Mesenchymal stem cell (in vitro differentiated cells and primary cell): ENCODE measurements around the gene HOXC10.

Experiments used
- DNase-seq: peaks from one replicate; pipeline ENCODE4 v3.0.0-alpha.2; 2013
- H2AFZ ChIP-seq: one replicate; pipeline ENCODE4 v1.6.1; 2013; ENCODE audit warnings: low read depth, mild to moderate bottlenecking, control low read depth, inconsistent platforms, low read length, moderate library complexity
- H2AK5ac ChIP-seq: 2 replicates; pipeline ENCODE4 v1.6.1; 2013; ENCODE audit warnings: low read length, moderate library complexity, mild to moderate bottlenecking, inconsistent platforms; ENCODE audit not compliant: severe bottlenecking
- H2BK120ac ChIP-seq: one replicate; pipeline ENCODE4 v1.6.1; 2013; ENCODE audit warnings: low read depth, mild to moderate bottlenecking, inconsistent platforms, low read length, moderate library complexity
- H2BK12ac ChIP-seq, 2 experiments: one replicate each; pipeline ENCODE4 v1.6.1; 2013; ENCODE audit warnings: inconsistent platforms in 2 of 2, low read length in 2 of 2, mild to moderate bottlenecking in 2 of 2, moderate library complexity in 2 of 2, control low read depth in 1 of 2
- H2BK15ac ChIP-seq: one replicate; pipeline ENCODE4 v1.6.1; 2013; ENCODE audit warnings: mild to moderate bottlenecking, low read depth, inconsistent platforms; ENCODE audit not compliant: poor library complexity, severe bottlenecking
- H2BK5ac ChIP-seq: 2 replicates; pipeline ENCODE4 v1.6.1; 2013; ENCODE audit warnings: low read depth, mild to moderate bottlenecking, low read length, control low read depth, inconsistent platforms; ENCODE audit not compliant: poor library complexity, severe bottlenecking
- H3K14ac ChIP-seq, 2 experiments: one replicate each; pipeline ENCODE4 v1.6.1; 2013; ENCODE audit warnings: inconsistent platforms in 2 of 2, low read length in 2 of 2, control low read depth in 1 of 2, mild to moderate bottlenecking in 1 of 2, moderate library complexity in 1 of 2
- H3K18ac ChIP-seq, 2 experiments: one replicate each; pipeline ENCODE4 v1.6.1; 2013; ENCODE audit warnings: inconsistent platforms in 2 of 2, low read length in 2 of 2, control low read depth in 1 of 2, low read depth in 1 of 2, mild to moderate bottlenecking in 1 of 2
- H3K23ac ChIP-seq, 2 experiments: one replicate each; pipeline ENCODE4 v1.6.1; 2013; ENCODE audit warnings: inconsistent platforms in 2 of 2, low read length in 2 of 2, mild to moderate bottlenecking in 2 of 2, moderate library complexity in 2 of 2, control low read depth in 1 of 2
- H3K27ac ChIP-seq: 2 replicates; pipeline ENCODE4 v1.5.1; 2013; ENCODE audit warnings: mild to moderate bottlenecking, moderate library complexity, low read length, control low read depth, inconsistent platforms; ENCODE audit not compliant: poor library complexity, severe bottlenecking
- H3K27me3 ChIP-seq, 2 experiments: 2 replicates each; pipeline versions ENCODE4 v1.6.1 to v1.7.0; 2013; ENCODE audit warnings: low read length in 2 of 2, mild to moderate bottlenecking in 2 of 2, moderate library complexity in 2 of 2, control low read depth in 1 of 2, inconsistent platforms in 1 of 2; ENCODE audit not compliant: control insufficient read depth in 1 of 2, insufficient read depth in 1 of 2
- H3K36me3 ChIP-seq, 2 experiments: 2 replicates each; pipeline versions ENCODE4 v1.6.1 to v1.7.0; 2013; ENCODE audit warnings: low read length in 2 of 2, control low read depth in 1 of 2, inconsistent platforms in 1 of 2, low read depth in 1 of 2, mild to moderate bottlenecking in 1 of 2; ENCODE audit not compliant: insufficient read depth in 2 of 2, control insufficient read depth in 1 of 2
- H3K4ac ChIP-seq, 2 experiments: one replicate each; pipeline ENCODE4 v1.6.1; 2013; ENCODE audit warnings: inconsistent platforms in 2 of 2, low read length in 2 of 2, mild to moderate bottlenecking in 2 of 2, moderate library complexity in 2 of 2, control low read depth in 1 of 2, low read depth in 1 of 2
- H3K4me1 ChIP-seq: 2 replicates; pipeline ENCODE4 v1.6.1; 2013; ENCODE audit warnings: low read depth, low read length, control low read depth; ENCODE audit not compliant: control insufficient read depth, insufficient read depth
- H3K4me2 ChIP-seq: 2 replicates; pipeline ENCODE4 v1.6.1; 2013; ENCODE audit warnings: low read length, mild to moderate bottlenecking, inconsistent platforms; ENCODE audit not compliant: poor library complexity, severe bottlenecking
- H3K4me3 ChIP-seq, 2 experiments: 2 replicates each; pipeline versions ENCODE4 v1.5.1 to v1.7.0; 2013; ENCODE audit warnings: low read length in 2 of 2, mild to moderate bottlenecking in 2 of 2, control low read depth in 1 of 2, low read depth in 1 of 2; ENCODE audit not compliant: insufficient read depth in 1 of 2
- H3K79me1 ChIP-seq: replicated peaks from 2 replicates; pipeline ENCODE4 v1.6.1; 2013; ENCODE audit warnings: mild to moderate bottlenecking, control low read depth, low read length, inconsistent platforms; ENCODE audit not compliant: poor library complexity, severe bottlenecking
- H3K9ac ChIP-seq: 2 replicates; pipeline ENCODE4 v1.7.0; 2013; ENCODE audit warnings: mild to moderate bottlenecking, low read length, moderate library complexity
- H3K9me3 ChIP-seq: 2 replicates; pipeline ENCODE4 v1.7.0; 2013; ENCODE audit warnings: mild to moderate bottlenecking, low read length; ENCODE audit not compliant: control insufficient read depth
- H4K8ac ChIP-seq: one replicate; pipeline ENCODE4 v1.6.1; 2013; ENCODE audit warnings: inconsistent platforms, mild to moderate bottlenecking, low read length, moderate library complexity
- H4K91ac ChIP-seq: one replicate; pipeline ENCODE4 v1.6.1; 2013; ENCODE audit warnings: mild to moderate bottlenecking, low read length, inconsistent platforms
- WGBS: methylation state at CpG from one replicate; pipeline ENCODE4 v1.1.7; 2013; ENCODE audit warnings: mixed read lengths; 5-methylcytosine and 5-hydroxymethylcytosine counted together

HOXC10 gene

DNA sequence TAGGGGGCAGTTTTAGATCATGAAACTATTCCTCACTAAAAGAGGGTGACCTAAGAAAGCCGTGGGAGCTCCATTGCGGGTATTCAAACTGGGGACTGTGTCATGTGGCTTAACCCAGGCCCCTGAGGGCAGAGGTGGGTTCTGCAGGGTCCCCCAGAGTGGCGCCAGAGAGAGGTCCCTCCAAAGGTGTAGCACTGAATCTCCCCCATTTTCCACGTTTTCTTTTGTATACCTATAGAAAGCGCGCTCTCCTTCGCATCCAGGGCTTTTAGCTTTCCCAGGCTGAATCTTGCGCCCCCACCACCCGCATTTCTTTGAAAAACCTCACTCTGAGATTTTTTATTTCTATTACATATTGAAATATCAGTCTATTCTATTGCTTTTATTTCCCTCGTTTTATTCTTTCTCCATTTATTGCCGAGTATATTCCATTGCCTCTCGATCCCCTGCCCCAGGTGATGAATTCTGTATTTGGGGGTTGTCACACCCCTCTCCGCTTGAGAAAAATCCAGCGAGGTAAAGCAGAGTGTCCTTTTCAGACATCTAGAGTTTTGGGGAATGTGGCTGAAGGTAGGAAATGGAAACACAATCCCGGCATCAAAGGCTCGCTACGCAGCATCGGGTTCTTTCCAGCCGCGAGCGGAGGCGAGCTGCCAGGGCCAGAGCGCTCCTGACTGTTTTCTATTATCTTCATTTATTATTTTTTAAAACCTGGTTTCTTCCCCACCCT is 47.2 kb upstream of the HOXC10 start:
- H3K14ac ChIP-seq = no peak overlapping the region
- no peak overlapping the region for H4K91ac ChIP-seq
- H2BK12ac ChIP-seq = no peak overlapping the region
- H3K27me3 ChIP-seq = peaks cover 95 to 96% of the 10 kb centered on the region in 2 experiments
- no peaks in the 10 kb centered on the region for H3K9me3 ChIP-seq
- no peak overlapping the region for H2BK15ac ChIP-seq
- H3K18ac ChIP-seq = no peak overlapping the region
- no peak for DNase-seq
- no peak overlapping the region for H3K23ac ChIP-seq
- no peak overlapping the region for H3K4ac ChIP-seq
- H3K4me3 ChIP-seq = no peak overlapping the region
- no peak overlapping the region for H3K4me2 ChIP-seq
- H2BK5ac ChIP-seq = no peak overlapping the region
- H3K36me3 ChIP-seq = peaks cover 0 to 2% of the 10 kb centered on the region in 2 experiments
- no peak overlapping the region for H4K8ac ChIP-seq
- peaks cover 13% of the 10 kb centered on the region for H3K4me1 ChIP-seq
- no peak overlapping the region for H3K9ac ChIP-seq
- no peak overlapping the region for H3K27ac ChIP-seq
- no peak overlapping the region for H2BK120ac ChIP-seq
- H3K79me1 ChIP-seq = no peaks in the 10 kb centered on the region
- no peak overlapping the region for H2AFZ ChIP-seq
- no peak overlapping the region for H2AK5ac ChIP-seq
- 27% methylated on average over 18 of the region's 23 CpGs for WGBS

DNA sequence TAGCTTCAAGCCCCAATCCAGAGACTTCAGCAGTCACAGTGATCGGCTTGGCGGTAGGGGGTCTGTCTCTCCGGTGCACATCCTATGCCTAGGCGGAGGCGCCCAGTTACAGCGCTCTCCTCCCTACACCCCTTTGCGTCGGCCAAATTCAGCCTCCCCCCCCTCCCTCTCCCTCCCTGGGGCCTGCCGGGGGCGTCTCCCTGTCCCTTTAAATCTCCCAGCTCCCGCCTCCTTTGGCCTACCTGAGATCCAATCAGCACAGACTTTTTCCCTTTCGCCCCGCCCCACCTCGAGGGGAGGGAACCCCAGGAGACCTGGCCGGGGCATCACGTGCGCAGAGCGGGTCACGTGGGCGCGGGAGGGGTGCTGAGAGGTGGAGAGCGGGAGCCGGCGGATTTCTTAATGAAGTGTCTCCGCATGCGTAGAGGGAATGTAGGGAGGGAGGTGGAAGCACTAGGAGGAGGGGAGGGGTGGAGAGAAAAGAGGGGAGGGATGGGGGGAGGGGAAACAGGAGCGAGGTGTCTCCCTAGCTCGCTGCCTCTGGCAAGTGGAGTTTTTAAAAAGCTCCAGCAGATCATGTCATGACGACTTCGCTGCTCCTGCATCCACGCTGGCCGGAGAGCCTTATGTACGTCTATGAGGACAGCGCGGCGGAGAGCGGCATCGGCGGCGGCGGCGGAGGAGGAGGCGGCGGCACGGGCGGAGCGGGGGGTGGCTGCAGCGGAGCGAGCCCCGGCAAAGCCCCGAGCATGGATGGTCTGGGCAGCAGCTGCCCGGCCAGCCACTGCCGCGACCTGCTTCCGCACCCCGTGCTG is 46.4 kb upstream of the HOXC10 start, which contains the start of gene HOXC13:
TSS of gene HOXC13 (plus strand) at position 506 of the 815 bp plus-strand sequence. CDS start at position 582, 76 bp downstream.
- Histone ChIP-seq H3K14ac (no peak within 1 kb of the TSS), H2AK5ac (no peak within 1 kb of the TSS), H3K27me3 (peaks cover 90 to 96% of the 10 kb centered on the region in 2 experiments), H3K36me3 (peaks cover 0 to 2% of the 10 kb centered on the region in 2 experiments), H2BK120ac (no peak within 1 kb of the TSS), H3K9me3 (no peaks in the 10 kb centered on the region), H2AFZ (no peak within 1 kb of the TSS), H3K79me1 (no peaks in the 10 kb centered on the region), H4K91ac (no peak within 1 kb of the TSS), H4K8ac (no peak within 1 kb of the TSS), H2BK12ac (no peak within 1 kb of the TSS), H3K4me1 (peaks cover 13% of the 10 kb centered on the region), H3K4me3 (no peak within 1 kb of the TSS), H3K4ac (no peak within 1 kb of the TSS), H3K9ac (no peak within 1 kb of the TSS), H2BK15ac (no peak within 1 kb of the TSS), H3K4me2 (peak within 1 kb of the TSS; percentile 17), H3K27ac (no peak within 1 kb of the TSS), H2BK5ac (no peak within 1 kb of the TSS), H3K18ac (no peak within 1 kb of the TSS), H3K23ac (peak within 1 kb of the TSS in 1 of 2 experiments; percentile 34)
- 5% methylated on average over 43 of the region's 56 CpGs for WGBS
- peak; percentile 25 for DNase-seq

DNA sequence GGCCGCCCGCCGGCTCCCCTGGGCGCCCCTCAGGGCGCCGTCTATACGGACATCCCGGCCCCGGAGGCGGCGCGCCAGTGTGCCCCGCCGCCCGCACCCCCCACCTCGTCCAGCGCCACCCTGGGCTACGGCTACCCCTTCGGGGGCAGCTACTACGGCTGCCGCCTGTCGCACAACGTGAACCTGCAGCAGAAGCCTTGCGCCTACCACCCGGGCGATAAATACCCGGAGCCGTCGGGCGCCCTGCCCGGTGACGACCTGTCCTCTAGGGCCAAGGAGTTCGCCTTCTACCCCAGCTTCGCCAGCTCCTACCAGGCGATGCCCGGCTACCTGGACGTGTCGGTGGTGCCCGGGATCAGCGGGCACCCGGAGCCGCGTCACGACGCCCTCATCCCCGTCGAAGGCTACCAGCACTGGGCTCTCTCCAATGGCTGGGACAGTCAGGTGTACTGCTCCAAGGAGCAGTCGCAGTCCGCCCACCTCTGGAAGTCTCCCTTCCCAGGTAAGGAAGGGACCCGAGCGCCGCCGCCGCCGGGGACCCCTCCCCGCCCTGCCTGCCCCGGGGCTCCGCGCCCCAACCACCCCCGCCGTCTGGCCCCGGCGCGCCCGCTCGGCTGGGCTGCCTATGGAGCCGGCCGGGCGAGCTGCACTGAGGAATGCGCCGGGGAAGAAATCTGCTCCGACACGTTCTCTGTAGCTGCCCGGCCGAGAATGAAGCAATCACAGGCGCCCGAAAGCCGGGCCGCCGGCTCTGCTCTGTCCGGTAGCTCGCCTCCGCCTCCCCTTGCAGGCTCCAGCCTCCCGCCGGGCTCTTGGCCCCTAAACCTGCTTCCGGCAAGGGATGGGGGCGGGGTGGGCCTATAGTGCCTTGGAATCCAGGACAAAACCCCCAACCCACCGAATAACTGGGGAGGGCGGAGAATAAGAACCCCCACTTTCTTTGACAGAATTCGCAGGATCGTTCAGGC is 45.5 kb upstream of the HOXC10 start:
- H3K23ac ChIP-seq = peak overlapping the region in 1 of 2 experiments; percentile 34
- no peak overlapping the region for H3K14ac ChIP-seq
- no peak overlapping the region for H2AFZ ChIP-seq
- no peaks in the 10 kb centered on the region for H3K79me1 ChIP-seq
- H3K9me3 ChIP-seq = no peaks in the 10 kb centered on the region
- DNase-seq = peak; percentile 29
- no peak overlapping the region for H3K27ac ChIP-seq
- no peak overlapping the region for H3K9ac ChIP-seq
- no peak overlapping the region for H3K4me3 ChIP-seq
- no peak overlapping the region for H2BK5ac ChIP-seq
- no peak overlapping the region for H2AK5ac ChIP-seq
- no peak overlapping the region for H3K18ac ChIP-seq
- 7% methylated on average over 83 of the region's 91 CpGs for WGBS
- H4K91ac ChIP-seq = no peak overlapping the region
- H3K27me3 ChIP-seq = peaks cover 90 to 96% of the 10 kb centered on the region in 2 experiments
- no peak overlapping the region for H2BK15ac ChIP-seq
- no peak overlapping the region for H2BK12ac ChIP-seq
- no peak overlapping the region for H3K4ac ChIP-seq
- no peak overlapping the region for H4K8ac ChIP-seq
- H2BK120ac ChIP-seq = no peak overlapping the region
- peaks cover 13% of the 10 kb centered on the region for H3K4me1 ChIP-seq
- peaks cover 0 to 2% of the 10 kb centered on the region in 2 experiments for H3K36me3 ChIP-seq
- peak overlapping the region; percentile 13 for H3K4me2 ChIP-seq
